ENCODE results near the gene HOXD12.

DNA sequence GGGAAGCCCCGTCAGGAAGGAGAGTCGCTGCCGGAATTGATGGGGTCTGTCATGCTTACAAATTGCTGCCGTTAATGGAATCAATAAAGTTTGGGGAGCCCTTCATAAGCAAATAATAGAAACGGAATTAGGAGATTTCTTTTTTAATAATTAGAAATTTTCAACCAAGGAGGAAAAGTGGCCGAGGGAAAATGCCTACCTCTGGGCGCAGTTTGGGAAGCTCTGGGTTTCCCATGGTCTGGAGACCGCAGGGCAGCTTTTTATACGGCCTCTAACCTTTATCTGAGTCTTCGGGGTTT lies 17.1 kb upstream of the HOXD12 start:
- TF ChIP-seq POLR2A (IDR thresholded peaks at IDR 0.05) (no peak), CTCF (IDR thresholded peaks at IDR 0.05) (no peak)
